ENCODE data around the gene SUSD3. TPM values are rescaled to one million over a fixed set of nuclear protein-coding genes. Genes with fewer than 3 reads are reported as not detected.

Gene SUSD3
- total and polyA plus RNA-seq, 2 of the 4 experiments (the other 2 are of a cell fraction) = 0.54 to 1.5 TPM

DNA sequence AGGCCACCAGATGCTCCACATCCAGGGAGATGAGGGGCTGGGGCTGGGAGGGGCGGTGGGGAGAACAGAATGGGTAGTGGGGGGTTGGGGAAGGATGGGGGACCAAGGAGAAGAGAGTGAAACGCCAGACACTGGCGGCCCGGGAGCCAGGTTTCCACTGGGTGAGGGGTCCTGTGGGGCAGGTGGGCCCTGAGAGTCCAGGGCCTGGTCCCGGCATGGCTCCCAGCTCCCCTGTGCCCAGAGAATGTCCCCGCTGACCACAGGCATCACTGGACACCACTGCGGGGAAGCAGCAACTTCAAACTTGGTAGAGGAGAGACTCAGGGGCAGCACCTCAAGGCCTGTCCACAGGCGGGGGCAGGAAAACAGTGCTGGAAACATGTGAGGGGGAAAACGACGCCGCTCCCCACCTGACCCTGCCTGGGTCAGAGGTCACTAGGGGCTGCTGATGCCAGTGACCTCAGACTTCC lies 62.4 kb downstream of the SUSD3 start:
- Histone ChIP-seq H3K4me2 (ENCODE audit: low read depth, low read length) (no peak overlapping the region), H3K14ac (replicated peaks; ENCODE audit: low read depth, low read length) (no peak overlapping the region), H2BK5ac (ENCODE audit: low read depth, low read length, poor library complexity, severe bottlenecking) (peak overlapping the region; percentile 32), H3K4me3 (ENCODE audit: insufficient read depth, low read depth, low read length) (no peak overlapping the region), H3K23ac (ENCODE audit: low read depth, low read length) (no peak overlapping the region), H3K9me1 (ENCODE audit: insufficient read depth, low read length) (peaks cover 23% of the 10 kb centered on the region), H3K4me1 (ENCODE audit: control insufficient read depth, insufficient read depth, low read length) (peaks cover 15% of the 10 kb centered on the region), H2AK9ac (replicated peaks; ENCODE audit: low read depth, low read length, poor library complexity) (peak overlapping the region; percentile 75), H4K8ac (ENCODE audit: low read depth in 2 of 2, low read length in 2 of 2) (peak overlapping the region in 1 of 2 experiments; percentile 32; a peak in 1 of 4 replicates), H2BK120ac (ENCODE audit: low read depth, low read length) (peak overlapping the region; percentile 81; the same call in 1 of the 2 replicates), H2AFZ (replicated peaks; ENCODE audit: low read length, poor library complexity) (no peak overlapping the region), H3K27me3 (ENCODE audit: control insufficient read depth, insufficient read depth, low read length) (no peaks in the 10 kb centered on the region), H3K27ac (ENCODE audit: insufficient read depth, low read length) (no peak overlapping the region), H3K18ac (ENCODE audit: low read depth, low read length) (no peak overlapping the region), H3K9me3 (ENCODE audit: control insufficient read depth, insufficient read depth, low read length) (no peaks in the 10 kb centered on the region), H4K20me1 (ENCODE audit: insufficient read depth, low read length) (no peaks in the 10 kb centered on the region; the same call in 1 of the 2 replicates), H3K79me1 (ENCODE audit: low read depth in 1 of 2, low read length in 2 of 2) (peaks cover 0 to 16% of the 10 kb centered on the region in 2 experiments; a peak in 1 of 4 replicates), H3K4ac (ENCODE audit: low read depth, low read length) (no peak overlapping the region; the same call in 1 of the 2 replicates), H2BK20ac (ENCODE audit: low read depth, low read length) (no peak overlapping the region), H3K9ac (ENCODE audit: low read depth, low read length) (no peak overlapping the region), H2BK15ac (ENCODE audit: low read depth, low read length) (no peak overlapping the region), H3K36me3 (ENCODE audit: control insufficient read depth, insufficient read depth, low read length) (peaks cover 21% of the 10 kb centered on the region), H4K5ac (ENCODE audit: low read depth, low read length) (no peak overlapping the region), H3K56ac (ENCODE audit: extremely low read depth, insufficient read depth, low read length) (no peak overlapping the region), H4K91ac (ENCODE audit: insufficient read depth, low read depth, low read length) (no peak overlapping the region; the same call in 1 of the 2 replicates), H2AK5ac (ENCODE audit: low read depth, low read length) (peak overlapping the region; percentile 4; the same call in 1 of the 2 replicates)
- no TSS peak for BruUV-seq (replicated peaks)
- no peak for ATAC-seq (ENCODE audit: low read depth)
- ChIA-PET POLR2A (ENCODE audit: unreplicated experiment) (no interaction called here), CTCF (no interaction called here)
- no peak for DNase-seq
- in situ Hi-C loops (cut with MboI; ENCODE audit: low sequenced_read_pairs) = loop anchor here (25.0 kb wide), 1 partner anchor 441 kb away; no protein-coding TSS in a partner anchor
- dilution Hi-C loops (cut with HindIII; ENCODE audit: low sequenced_read_pairs, unreplicated experiment) = no loop called here
- TF ChIP-seq MAZ (IDR thresholded peaks at IDR 0.05; ENCODE audit: borderline replicate concordance, low read depth, low read length) (no peak), RCOR1 (IDR thresholded peaks at IDR 0.05; ENCODE audit: insufficient replicate concordance, low read length) (no peak), RFX5 (IDR thresholded peaks at IDR 0.05; ENCODE audit: low read depth, low read length) (no peak), MXI1 (IDR thresholded peaks at IDR 0.05; ENCODE audit: borderline replicate concordance, low read depth, low read length) (no peak), CHD1 (IDR thresholded peaks at IDR 0.05; ENCODE audit: low read depth, low read length) (no peak), FOS (IDR thresholded peaks at IDR 0.05; ENCODE audit: low read depth, low read length) (no peak)
- TF ChIP-seq, protein P1, sequence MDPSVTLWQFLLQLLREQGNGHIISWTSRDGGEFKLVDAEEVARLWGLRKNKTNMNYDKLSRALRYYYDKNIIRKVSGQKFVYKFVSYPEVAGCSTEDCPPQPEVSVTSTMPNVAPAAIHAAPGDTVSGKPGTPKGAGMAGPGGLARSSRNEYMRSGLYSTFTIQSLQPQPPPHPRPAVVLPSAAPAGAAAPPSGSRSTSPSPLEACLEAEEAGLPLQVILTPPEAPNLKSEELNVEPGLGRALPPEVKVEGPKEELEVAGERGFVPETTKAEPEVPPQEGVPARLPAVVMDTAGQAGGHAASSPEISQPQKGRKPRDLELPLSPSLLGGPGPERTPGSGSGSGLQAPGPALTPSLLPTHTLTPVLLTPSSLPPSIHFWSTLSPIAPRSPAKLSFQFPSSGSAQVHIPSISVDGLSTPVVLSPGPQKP (IDR thresholded peaks at IDR 0.05; ENCODE audit: borderline replicate concordance, low read depth, low read length) = no peak
- TF ChIP-seq, protein P2, sequence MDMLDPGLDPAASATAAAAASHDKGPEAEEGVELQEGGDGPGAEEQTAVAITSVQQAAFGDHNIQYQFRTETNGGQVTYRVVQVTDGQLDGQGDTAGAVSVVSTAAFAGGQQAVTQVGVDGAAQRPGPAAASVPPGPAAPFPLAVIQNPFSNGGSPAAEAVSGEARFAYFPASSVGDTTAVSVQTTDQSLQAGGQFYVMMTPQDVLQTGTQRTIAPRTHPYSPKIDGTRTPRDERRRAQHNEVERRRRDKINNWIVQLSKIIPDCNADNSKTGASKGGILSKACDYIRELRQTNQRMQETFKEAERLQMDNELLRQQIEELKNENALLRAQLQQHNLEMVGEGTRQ (IDR thresholded peaks at IDR 0.05; ENCODE audit: low read depth, low read length) = no peak
- WGBS, 2 experiments (ENCODE audit: extremely low coverage in 2 of 2, insufficient read length in 1 of 2) = no CpG with 5 or more reads among the region's 11 CpGs
- intact Hi-C loops (cut with micrococcal nuclease) = no loop called here
